Measurements from ENCODE around the gene PRPF8. TPM values are rescaled to one million over a fixed set of nuclear protein-coding genes. Genes with fewer than 3 reads are reported as not detected.
A peak's percentile ranks its signal among the peaks of the same experiment; 100 is the strongest.

Gene PRPF8
- total and polyA plus RNA-seq, 2 of the 13 experiments (the other 11 are each of a cell fraction or from before 2014, with no cell fraction given) = 112 to 179 TPM

DNA sequence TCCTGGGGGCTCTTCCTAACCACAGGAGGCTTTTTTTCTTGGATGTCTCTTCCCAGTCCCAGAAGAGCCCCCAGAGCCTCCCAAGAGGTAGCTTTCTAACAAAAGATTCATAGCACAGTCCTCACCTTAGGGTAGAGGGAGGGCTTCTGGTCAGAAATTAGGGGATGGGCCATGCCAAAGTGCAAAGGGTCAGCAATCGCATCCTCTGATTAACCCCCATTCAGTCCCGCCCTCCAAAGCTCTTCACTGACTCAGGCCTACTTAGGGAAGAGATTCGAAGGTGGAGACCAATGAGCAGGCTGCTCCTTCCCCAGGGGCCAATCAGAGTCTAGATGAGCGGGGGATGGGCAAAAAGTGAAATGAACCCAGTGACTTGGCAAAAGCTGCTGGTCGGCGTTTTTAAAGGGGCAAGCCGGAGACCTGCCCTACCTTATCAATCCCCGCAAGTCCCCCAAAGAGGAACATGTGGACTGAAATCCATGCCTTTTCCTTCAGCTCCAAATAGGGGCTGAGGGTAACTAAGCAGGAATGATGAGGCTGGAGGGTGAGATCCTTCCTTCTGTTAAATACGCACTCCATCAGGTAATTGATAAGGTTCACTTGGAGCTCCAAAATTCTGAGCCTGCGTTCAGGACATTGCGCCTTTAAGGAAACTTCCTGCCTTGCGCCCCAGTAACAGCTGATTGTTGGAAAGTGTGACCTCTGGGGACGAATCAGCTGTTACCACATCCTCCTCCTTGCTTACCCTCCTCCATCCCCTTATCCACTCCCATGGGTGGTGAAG lies 32.4 kb upstream of the PRPF8 start (continued):
- TF ChIP-seq EHMT2 (IDR thresholded peaks at IDR 0.05; ENCODE audit: borderline replicate concordance, low read depth, low read length) = no peak
- TF ChIP-seq THYN1 (CRISPR knock-in tag; IDR thresholded peaks at IDR 0.05; ENCODE audit: borderline replicate concordance, low read depth) = no peak
- no peak for TF ChIP-seq GTF3A (CRISPR knock-in tag; conservative IDR thresholded peaks at IDR 0.05)
- TF ChIP-seq, protein P1, sequence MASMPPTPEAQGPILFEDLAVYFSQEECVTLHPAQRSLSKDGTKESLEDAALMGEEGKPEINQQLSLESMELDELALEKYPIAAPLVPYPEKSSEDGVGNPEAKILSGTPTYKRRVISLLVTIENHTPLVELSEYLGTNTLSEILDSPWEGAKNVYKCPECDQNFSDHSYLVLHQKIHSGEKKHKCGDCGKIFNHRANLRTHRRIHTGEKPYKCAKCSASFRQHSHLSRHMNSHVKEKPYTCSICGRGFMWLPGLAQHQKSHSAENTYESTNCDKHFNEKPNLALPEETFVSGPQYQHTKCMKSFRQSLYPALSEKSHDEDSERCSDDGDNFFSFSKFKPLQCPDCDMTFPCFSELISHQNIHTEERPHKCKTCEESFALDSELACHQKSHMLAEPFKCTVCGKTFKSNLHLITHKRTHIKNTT (CRISPR knock-in tag; IDR thresholded peaks at IDR 0.05) = no peak
- TF ChIP-seq ZNF225 (CRISPR knock-in tag; IDR thresholded peaks at IDR 0.05) = no peak
- TF ChIP-seq BRD4 (CRISPR knock-in tag; IDR thresholded peaks at IDR 0.05) = no peak
- peak; percentile 25; the same call in 1 of the 2 replicates for TF ChIP-seq KMT2A (CRISPR knock-in tag; IDR thresholded peaks at IDR 0.05)
- no peak for TF ChIP-seq ZNF530 (CRISPR knock-in tag; IDR thresholded peaks at IDR 0.05; ENCODE audit: low read depth)
- TF ChIP-seq ZNF136 (CRISPR knock-in tag; IDR thresholded peaks at IDR 0.05; ENCODE audit: low read depth) = no peak
- no peak; the same call in 1 of the 2 replicates for TF ChIP-seq ZNF124 (CRISPR knock-in tag; IDR thresholded peaks at IDR 0.05)
- TF ChIP-seq, protein P2, sequence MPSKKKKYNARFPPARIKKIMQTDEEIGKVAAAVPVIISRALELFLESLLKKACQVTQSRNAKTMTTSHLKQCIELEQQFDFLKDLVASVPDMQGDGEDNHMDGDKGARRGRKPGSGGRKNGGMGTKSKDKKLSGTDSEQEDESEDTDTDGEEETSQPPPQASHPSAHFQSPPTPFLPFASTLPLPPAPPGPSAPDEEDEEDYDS (CRISPR knock-in tag; IDR thresholded peaks at IDR 0.05) = peak; percentile 89
- TF ChIP-seq ZNF20 (CRISPR knock-in tag; IDR thresholded peaks at IDR 0.05) = no peak
- TF ChIP-seq, protein P3, sequence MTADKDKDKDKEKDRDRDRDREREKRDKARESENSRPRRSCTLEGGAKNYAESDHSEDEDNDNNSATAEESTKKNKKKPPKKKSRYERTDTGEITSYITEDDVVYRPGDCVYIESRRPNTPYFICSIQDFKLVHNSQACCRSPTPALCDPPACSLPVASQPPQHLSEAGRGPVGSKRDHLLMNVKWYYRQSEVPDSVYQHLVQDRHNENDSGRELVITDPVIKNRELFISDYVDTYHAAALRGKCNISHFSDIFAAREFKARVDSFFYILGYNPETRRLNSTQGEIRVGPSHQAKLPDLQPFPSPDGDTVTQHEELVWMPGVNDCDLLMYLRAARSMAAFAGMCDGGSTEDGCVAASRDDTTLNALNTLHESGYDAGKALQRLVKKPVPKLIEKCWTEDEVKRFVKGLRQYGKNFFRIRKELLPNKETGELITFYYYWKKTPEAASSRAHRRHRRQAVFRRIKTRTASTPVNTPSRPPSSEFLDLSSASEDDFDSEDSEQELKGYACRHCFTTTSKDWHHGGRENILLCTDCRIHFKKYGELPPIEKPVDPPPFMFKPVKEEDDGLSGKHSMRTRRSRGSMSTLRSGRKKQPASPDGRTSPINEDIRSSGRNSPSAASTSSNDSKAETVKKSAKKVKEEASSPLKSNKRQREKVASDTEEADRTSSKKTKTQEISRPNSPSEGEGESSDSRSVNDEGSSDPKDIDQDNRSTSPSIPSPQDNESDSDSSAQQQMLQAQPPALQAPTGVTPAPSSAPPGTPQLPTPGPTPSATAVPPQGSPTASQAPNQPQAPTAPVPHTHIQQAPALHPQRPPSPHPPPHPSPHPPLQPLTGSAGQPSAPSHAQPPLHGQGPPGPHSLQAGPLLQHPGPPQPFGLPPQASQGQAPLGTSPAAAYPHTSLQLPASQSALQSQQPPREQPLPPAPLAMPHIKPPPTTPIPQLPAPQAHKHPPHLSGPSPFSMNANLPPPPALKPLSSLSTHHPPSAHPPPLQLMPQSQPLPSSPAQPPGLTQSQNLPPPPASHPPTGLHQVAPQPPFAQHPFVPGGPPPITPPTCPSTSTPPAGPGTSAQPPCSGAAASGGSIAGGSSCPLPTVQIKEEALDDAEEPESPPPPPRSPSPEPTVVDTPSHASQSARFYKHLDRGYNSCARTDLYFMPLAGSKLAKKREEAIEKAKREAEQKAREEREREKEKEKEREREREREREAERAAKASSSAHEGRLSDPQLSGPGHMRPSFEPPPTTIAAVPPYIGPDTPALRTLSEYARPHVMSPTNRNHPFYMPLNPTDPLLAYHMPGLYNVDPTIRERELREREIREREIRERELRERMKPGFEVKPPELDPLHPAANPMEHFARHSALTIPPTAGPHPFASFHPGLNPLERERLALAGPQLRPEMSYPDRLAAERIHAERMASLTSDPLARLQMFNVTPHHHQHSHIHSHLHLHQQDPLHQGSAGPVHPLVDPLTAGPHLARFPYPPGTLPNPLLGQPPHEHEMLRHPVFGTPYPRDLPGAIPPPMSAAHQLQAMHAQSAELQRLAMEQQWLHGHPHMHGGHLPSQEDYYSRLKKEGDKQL (CRISPR knock-in tag; IDR thresholded peaks at IDR 0.05; ENCODE audit: low read depth) = no peak
- no peak for TF ChIP-seq ZNF101 (CRISPR knock-in tag; IDR thresholded peaks at IDR 0.05; ENCODE audit: borderline replicate concordance, low read depth)
- TF ChIP-seq ZBTB3 (CRISPR knock-in tag; IDR thresholded peaks at IDR 0.05; ENCODE audit: borderline replicate concordance, low read depth) = no peak
- TF ChIP-seq CCDC6 (CRISPR knock-in tag; IDR thresholded peaks at IDR 0.05) = no peak
- TF ChIP-seq, protein P4, sequence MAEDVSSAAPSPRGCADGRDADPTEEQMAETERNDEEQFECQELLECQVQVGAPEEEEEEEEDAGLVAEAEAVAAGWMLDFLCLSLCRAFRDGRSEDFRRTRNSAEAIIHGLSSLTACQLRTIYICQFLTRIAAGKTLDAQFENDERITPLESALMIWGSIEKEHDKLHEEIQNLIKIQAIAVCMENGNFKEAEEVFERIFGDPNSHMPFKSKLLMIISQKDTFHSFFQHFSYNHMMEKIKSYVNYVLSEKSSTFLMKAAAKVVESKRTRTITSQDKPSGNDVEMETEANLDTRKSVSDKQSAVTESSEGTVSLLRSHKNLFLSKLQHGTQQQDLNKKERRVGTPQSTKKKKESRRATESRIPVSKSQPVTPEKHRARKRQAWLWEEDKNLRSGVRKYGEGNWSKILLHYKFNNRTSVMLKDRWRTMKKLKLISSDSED (CRISPR knock-in tag; IDR thresholded peaks at IDR 0.05) = no peak
- peak; percentile 18; the same call in 1 of the 2 replicates for TF ChIP-seq ZNF614 (CRISPR knock-in tag; IDR thresholded peaks at IDR 0.05; ENCODE audit: borderline replicate concordance)
- TF ChIP-seq ZNF891 (CRISPR knock-in tag; IDR thresholded peaks at IDR 0.05) = peak; percentile 58; the same call in 1 of the 2 replicates
